Ramos (cell line): ENCODE data around the gene GPR150.

Source experiments
- in situ Hi-C: fragments of 300-500 bp; cut with MboI; formaldehyde crosslinking; loops from one replicate; pipeline ENCODE4 v1.14.3; 2022; ENCODE audit warnings: low sequenced_read_pairs; ENCODE audit not compliant: unreplicated experiment

GPR150 gene

DNA sequence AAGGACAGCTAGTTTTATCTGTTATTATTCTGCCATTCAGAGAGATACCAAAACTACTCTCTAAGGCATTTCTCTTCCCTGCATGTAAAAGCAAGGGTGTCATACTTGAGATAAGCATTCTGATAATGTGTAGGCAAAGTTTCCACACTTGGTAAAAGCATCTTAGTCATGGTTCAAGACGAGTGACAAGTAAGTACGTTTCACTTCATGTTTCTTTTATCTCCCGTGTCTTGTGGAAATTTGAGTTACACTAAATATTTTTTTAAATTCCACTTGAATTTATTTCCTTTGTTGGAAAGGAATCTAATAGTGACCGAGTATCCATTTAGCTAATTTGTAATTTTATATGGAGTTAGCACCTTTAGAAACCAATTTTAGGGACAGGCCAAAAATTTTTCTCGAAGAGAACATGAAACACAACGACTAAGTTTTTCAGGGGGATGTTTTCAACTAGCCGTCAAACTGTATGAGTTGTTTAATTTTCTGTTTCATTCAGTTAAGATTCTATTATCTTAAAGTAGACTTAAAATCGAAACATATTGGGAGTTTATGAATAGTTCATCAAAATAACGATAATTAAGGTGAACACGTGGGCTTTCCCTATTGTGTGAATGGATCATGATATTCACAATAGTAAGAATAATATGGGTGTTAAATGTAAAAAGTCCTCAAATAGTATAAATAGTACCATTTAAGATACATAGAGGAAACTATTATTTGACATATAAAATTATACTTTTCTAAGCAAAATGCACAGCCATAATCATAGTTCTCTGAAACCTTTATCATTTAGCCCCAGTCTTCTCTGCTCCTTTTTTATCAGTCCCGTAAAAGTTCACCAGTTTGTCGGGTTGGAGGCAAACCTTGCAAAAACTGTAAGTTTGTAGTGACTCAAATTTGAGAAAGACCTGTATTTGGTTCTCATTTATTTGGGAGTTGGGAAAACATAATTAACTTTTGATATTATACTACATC lies 28.3 kb downstream of the GPR150 start:
- in situ Hi-C loops, result loop anchor here (5.0 kb wide), 1 partner anchor 199 kb away; no protein-coding TSS in a partner anchor

DNA sequence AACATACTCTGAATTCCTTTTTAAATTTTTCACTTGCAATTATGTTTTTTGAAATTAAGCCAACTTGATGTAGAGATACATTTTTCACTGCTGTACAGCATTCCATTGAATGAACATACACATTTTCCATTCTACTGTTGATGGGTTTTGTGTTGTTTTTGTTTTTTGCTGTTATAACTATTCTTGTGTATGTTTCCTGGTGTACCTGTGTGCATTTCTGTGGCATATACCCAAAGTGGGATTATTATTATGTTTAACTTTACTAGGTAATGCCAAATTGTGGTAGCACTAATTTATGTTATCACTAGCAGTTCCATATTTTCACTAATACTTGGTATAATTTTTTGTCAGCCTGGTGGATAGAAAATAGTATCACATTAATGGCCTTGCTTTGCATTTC lies 29.4 kb downstream of the GPR150 start:
- in situ Hi-C loops, result loop anchor here (5.0 kb wide), 1 partner anchor 198 kb away; no protein-coding TSS in a partner anchor

DNA sequence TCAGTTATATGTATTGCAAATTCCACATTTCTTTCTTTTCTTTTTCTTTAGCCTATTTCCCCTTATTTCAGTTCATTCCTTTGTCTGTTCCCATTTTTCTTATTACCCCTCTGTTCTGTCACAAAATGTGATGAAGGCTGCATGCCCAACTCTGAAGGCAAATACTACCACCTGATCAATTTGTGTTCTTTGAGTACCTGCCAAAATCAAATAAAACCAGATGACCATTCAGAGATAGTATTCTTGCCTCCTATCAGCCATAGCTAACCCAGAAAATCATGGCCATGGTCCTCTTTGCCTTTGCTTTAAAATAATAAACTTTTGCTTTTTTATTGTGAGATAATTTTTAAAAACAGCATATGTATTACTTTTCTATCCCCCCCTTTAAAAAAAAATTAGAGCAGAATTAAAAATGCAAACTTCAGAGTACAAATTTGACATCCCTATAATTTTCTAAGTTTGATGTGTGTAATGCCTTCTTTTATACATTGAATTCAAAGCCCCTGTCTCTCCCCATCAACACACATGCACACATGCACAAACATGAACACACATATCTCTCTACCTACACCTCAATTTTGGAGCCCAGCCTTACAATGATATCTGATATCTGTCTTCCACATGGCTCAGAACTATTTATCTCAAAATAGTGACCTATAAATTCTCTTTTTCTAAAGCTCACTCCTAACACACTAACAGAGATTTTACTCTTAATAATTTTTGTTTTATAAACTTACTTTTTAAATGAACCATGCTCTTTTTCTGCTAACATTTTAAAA lies 30.1 kb downstream of the GPR150 start:
- in situ Hi-C loops, result loop anchor here (5.0 kb wide), 1 partner anchor 197 kb away; no protein-coding TSS in a partner anchor

DNA sequence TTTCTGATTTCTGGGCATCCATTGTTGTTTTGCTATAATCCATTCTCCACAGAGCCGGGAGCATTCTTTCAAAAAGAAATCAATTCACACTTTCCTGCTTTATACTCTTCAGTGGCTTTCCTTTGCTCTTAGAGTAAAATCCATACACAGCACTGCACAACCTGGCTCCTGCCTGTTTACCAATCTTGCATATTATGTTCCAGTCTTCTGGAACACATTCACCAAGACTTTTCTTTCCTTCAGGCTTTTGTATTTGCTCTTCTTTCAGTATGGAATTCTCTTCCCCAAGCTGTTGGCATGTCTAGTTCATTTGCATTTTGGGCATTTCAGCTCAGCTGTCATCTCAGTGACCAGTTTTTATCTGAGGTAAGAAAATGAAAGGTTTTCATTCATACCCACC lies 33.0 kb downstream of the GPR150 start:
- in situ Hi-C loops, result no loop called here

DNA sequence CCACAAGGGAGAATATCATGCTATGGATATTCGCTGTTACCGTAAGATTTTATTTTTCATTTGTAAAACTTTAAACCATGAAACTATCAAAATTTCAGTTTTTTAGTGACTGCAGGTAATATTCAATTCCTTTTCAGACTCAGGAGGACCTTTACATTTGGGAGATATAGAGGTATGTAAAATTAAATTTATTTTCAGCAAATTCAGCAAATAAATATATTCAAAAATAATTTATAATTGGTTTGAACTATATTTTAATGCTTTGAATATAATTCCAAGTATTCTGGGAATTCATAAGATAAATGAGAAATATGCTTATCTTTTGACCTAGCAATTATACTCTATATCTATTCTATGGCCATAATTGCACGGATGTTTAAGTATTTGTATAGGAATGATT lies 34.3 kb downstream of the GPR150 start:
- in situ Hi-C loops, result no loop called here

DNA sequence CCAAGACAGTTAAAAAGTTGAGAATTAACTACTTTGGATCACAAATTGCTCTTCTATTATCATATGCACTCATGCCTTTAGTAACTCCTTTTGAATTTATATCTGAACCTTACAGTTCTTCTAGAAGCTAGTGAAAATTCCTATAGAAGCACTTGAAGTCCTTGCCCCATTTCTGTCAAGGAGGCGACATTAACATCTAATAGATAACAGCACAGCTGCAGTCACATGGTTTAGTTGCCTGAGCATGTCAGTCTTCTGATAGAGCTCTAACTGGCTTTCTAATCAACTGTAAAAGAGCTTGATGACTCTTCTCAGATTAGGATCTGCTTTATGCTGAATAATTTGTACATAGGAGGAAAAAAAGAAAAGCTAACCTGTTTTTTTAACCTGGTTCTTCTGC lies 35.7 kb downstream of the GPR150 start:
- in situ Hi-C loops, result no loop called here

DNA sequence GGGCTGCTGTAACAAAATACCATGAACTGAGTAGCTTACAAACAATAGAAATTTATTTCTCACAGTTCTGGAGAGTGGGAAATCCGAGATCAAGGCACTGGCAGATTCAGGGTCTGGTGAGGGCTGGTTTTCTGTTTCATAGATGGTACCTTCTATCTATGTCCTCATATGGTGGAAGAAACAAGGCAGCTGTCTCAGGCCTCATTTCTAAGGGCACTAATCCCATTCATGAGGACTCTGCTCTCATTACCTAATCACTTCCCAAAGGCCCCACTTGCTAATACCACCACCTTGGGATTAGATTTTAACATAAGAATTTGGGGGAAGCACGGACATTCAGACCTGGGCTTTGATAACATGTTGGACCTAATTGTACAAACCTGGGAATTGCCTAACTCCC lies 40.2 kb downstream of the GPR150 start:
- in situ Hi-C loops, result no loop called here

DNA sequence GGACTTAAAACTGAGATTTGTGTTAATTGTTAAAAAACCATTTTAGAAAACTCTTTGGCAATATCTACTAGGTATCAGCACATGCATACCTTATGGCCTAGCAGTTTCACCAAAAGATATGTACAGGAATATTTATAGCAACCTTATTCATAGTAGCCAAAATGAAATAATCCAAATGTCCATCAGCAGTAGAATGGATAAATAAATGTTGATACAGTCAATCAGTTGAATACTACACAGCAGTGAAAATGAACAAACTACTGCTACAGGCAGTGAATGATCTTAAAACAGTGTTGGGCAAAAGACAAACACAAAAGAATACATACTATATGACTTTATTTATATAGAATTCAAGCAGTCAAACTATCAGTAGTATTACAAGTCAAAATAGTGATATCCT lies 43.1 kb downstream of the GPR150 start:
- in situ Hi-C loops, result no loop called here

DNA sequence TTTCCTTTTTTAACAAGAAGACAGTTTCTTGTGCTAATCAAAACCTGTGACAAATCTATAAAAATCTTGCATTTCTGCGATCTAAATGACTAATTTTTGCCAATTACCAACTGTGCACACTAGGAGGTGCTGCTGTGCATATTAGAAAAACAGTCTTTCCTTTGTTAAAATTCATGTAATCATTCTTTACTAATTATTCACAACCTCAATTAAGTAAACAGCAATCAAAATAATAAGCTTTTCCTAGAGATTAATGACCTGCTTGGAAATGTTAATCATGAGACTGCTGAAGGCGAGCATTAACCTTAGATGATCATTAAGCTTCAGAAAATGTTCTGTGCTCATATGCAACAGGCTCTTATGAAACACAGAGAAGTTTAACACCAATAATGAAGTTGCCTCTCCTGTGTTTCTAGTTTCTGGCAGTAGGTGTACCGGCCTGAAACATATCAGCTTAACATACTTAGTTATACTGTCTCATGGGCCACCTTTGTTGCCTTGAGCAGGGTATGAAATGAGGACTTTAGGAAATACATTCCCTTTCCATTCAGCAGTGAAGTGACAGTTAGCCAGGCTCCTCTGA lies 44.4 kb downstream of the GPR150 start:
- in situ Hi-C loops, result no loop called here

DNA sequence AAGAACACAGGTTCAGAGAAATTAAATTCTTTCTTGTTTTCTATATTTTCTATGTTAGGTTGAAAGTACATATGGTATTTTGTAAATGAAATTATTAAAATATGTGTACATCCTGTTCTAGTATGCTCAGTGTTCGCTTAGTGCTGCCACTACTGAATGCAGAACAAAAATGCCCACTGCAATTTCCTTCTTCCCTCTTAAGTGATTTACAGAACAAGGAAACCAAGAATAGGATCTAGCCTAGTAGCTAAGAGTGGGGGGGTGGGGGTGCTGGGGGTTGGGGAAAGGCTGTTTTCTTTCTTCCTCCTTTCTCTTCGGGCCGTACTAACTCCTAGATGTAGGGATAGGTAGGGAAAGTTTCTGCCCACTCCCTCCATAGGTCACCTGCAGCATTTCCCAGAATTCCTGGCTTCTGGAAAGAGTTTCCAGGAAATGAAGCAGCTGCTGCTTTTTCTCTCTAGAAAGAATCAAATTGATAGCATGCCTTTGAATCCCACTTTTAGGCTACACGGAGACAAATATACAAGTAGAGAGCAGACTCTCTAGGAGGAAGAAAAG lies 47.3 kb downstream of the GPR150 start:
- in situ Hi-C loops, result no loop called here

DNA sequence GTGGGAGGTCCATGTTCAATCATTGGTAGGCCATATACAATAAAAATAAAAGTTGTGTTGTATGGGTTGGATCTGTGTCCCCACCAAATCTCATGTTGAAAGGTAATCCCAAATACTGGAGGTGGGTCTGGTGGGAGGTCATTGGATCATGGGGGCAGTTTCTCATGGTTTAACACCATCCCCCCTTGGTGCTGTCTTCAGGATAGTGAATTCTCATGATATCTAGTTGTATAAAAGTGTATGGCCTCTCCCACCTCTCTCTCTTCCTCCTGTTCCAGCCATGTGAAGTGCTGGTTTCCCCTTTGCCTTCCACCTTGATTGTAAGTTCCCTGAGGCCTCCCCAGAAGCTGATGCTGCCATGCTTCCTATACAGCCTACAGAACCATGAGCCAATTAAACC lies 47.8 kb downstream of the GPR150 start:
- in situ Hi-C loops, result no loop called here

DNA sequence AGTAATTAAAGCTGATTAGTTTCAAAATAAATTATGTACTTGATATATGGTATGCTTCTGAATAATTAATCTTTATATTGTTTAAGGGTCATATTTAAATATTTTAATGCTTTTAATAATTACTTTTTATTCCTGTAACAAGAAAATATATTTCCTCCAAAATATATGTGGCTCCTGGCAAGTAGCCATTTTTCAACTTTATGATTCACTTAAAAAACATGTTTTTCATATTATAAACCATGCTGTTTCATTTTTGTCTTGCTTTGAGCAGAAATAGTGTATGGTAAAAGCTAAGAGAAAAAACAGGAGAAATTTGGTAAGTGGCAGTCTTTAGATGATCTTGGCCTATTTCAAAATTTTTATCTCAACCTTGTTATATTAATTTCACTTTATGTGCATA lies 48.3 kb downstream of the GPR150 start:
- in situ Hi-C loops, result no loop called here

DNA sequence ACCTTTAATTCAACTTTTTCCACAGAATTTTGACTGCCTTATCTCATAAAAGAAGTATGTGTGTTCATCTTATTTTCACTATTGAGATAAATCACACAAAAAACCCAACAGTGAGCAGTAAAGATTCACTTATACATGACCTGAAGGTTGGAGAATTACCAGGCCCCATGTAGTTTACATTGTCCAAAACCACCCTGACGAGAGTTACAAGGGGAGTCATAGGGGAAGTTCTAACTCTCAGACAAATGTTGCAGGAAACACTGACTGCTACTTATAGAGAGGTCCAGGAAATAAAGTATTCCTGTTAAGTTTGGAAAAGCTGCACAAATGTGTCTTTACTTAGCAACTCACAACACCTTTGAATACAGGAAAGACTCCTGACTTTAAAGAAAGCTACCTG lies 48.8 kb downstream of the GPR150 start:
- in situ Hi-C loops, result no loop called here

DNA sequence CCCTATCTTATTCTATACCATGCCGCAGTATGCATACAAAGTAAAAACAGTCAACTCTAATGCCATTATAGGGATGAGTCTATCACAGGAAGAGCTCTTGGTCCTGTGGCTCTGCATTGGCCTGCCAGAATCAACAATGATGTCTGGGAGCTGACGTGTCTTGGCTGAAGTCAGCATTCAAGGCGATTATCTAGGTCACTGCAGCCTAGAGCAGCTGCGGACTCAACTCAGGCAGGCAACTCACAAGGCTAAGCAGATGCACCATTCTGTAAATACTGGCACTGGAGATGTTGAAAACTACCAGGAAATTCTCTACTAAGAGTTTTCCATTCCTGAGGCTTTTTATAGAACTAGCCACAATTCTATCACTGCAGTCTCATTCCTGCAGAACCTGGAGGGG lies 49.7 kb downstream of the GPR150 start:
- in situ Hi-C loops, result no loop called here

DNA sequence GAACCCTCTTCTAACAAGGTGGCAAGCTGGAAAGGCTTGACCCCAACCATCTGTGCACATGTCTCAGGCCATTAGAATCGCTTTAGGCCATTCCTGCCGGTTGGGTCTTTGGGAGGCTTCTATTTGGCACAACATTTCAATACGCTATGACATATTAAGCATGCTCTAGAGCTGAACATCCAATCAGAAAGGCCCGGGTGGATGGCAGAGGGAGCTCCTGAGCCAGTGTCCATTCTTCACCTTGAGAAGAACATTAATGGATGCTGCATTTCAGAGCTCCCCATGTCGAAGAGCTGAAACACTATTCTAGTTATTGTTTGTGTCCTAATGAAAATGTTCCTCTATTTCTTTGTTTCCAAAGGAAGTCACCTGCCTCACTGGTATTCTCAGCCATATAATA lies 50.1 kb downstream of the GPR150 start:
- in situ Hi-C loops, result no loop called here

DNA sequence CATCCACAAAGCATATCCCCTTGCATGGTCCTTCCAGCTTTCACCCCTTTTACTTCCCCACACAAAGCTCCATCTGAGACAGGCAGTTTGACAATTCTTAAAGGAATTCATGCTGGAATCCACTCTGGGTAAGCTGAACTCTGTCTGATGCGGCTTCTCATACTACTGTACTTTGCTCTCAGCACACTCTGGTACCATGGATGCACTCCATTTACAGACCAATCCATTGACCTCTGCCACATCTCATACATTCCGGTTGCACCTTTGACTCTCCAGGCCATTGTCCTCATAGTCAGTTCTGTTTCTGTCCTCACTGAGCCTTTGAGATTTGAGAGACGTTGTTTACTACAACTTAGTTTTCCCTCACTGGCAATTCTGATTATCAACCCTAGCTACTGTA lies 50.7 kb downstream of the GPR150 start:
- in situ Hi-C loops, result no loop called here
